Lower lobe of right lung (tissue), 2 donors: ENCODE measurements around the gene CDH8. TPM values are rescaled to one million over a fixed set of nuclear protein-coding genes. Genes with fewer than 3 reads are reported as not detected.
"Not testable (repeated sequence)": the region's sequence is repeated elsewhere in the genome, so short reads cannot be mapped to it uniquely, and the experiment has no call there.

Experiments used
- ATAC-seq, 2 donors: fragments of 200-7000 bp; cut with Tn5 transposase; one replicate each; pipeline ENCODE4 v1.9.1; 2020 to 2022; ENCODE audit warnings: mild to moderate bottlenecking in 2 of 2, moderate library complexity in 2 of 2
- DNase-seq: peaks from one replicate; pipeline ENCODE4 v3.0.0-alpha.2; 2020
- H3K27ac ChIP-seq: fragments of 200-600 bp; one replicate; pipeline ENCODE4 v1.8.0; 2022
- H3K27me3 ChIP-seq: fragments of 200-600 bp; one replicate; pipeline ENCODE4 v1.8.0; 2022; ENCODE audit warnings: low read depth
- H3K36me3 ChIP-seq: fragments of 200-600 bp; one replicate; pipeline ENCODE4 v1.8.0; 2022; ENCODE audit warnings: mild to moderate bottlenecking
- H3K4me1 ChIP-seq: fragments of 200-600 bp; one replicate; pipeline ENCODE4 v1.8.0; 2022
- H3K4me3 ChIP-seq: fragments of 200-600 bp; one replicate; pipeline ENCODE4 v1.8.0; 2022; ENCODE audit warnings: mild to moderate bottlenecking
- H3K9me3 ChIP-seq: fragments of 200-600 bp; one replicate; pipeline ENCODE4 v1.8.0; 2022
- CTCF ChIP-seq: fragments of 200-600 bp; IDR thresholded peaks from one replicate; pipeline ENCODE4 v1.8.0; 2022; ENCODE audit warnings: antibody characterized with exemption, mild to moderate bottlenecking
- intact Hi-C: fragments of 100-400 bp; cut with DNase I; formaldehyde crosslinking; loops from one replicate; pipeline ENCODE4 v1.11.0; 2022
- total RNA-seq: library from RNA; stranded (reverse); fragmentation: NEBNext Ultra II Directional; extraction: Animal tissue kit (Norgen Biotek cat#: 25700); gene quantifications from one replicate; pipeline ENCODE4 v1.2.1, GENCODE V29; 2021
- donor health status: DM: no; HTN: yes; CAD: no; lungs with severe emphysema.

Gene CDH8
- total RNA-seq, 1 donor from 2014 or later, result 0.71 TPM

- Histone ChIP-seq H3K27me3 (no peaks in the 10 kb centered on the region), H3K4me3 (no peak overlapping the region), H3K27ac (no peak overlapping the region), H3K9me3 (no peaks in the 10 kb centered on the region), H3K36me3 (no peaks in the 10 kb centered on the region), H3K4me1 (no peaks in the 10 kb centered on the region)
- no peak for DNase-seq
- no peak for TF ChIP-seq CTCF
- intact Hi-C loops, result no loop called here
- ATAC-seq, result no peak
Measured at GRCh38 chr16:61814726-61815347, 221.4 kb downstream of the CDH8 start.

GRCh38 chr16:61813339-61813738 lies 222.9 kb downstream of the CDH8 start:
- H3K36me3 ChIP-seq, result no peaks in the 10 kb centered on the region
- no peak overlapping the region for H3K27ac ChIP-seq
- ATAC-seq (no peak), DNase-seq (no peak)
- H3K9me3 ChIP-seq, result no peaks in the 10 kb centered on the region
- no peaks in the 10 kb centered on the region for H3K4me1 ChIP-seq
- H3K4me3 ChIP-seq, result no peak overlapping the region
- no peak for TF ChIP-seq CTCF
- H3K27me3 ChIP-seq, result no peaks in the 10 kb centered on the region
- intact Hi-C loops, result no loop called here

GRCh38 chr16:61812251-61812650 lies 224.0 kb downstream of the CDH8 start:
- H3K36me3 ChIP-seq, result no peaks in the 10 kb centered on the region

DNA sequence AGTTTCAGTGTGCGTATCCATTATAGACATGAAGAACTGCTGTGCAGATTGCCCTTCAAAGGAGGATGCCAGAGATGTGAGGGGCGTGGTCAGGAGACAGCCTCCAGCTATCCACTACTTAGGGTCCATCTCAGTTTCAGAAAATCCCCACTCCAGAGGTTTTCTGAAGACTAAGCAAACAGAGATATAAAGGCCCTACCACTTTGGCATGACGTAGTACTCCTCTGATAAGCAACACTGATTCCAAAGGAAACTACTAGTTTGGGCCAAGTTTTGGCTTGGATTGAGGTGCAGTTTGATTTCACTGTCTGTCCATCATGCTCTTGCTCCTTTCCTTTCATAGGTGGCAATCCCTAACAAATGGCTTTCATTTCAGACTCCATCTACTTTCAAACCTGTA lies 228.7 kb downstream of the CDH8 start:
- no peaks in the 10 kb centered on the region for H3K36me3 ChIP-seq
- no peaks in the 10 kb centered on the region for H3K9me3 ChIP-seq
- intact Hi-C loops, result no loop called here
- DNase-seq (no peak), ATAC-seq (no peak)
- H3K4me3 ChIP-seq, result no peak overlapping the region
- TF ChIP-seq CTCF, result no peak
- no peaks in the 10 kb centered on the region for H3K27me3 ChIP-seq
- H3K4me1 ChIP-seq, result no peaks in the 10 kb centered on the region
- no peak overlapping the region for H3K27ac ChIP-seq

More at GRCh38 chr16:61812251-61812650, 224.0 kb downstream of the CDH8 start:
- no peaks in the 10 kb centered on the region for H3K27me3 ChIP-seq
- ATAC-seq (no peak), DNase-seq (no peak)
- no peaks in the 10 kb centered on the region for H3K9me3 ChIP-seq
- TF ChIP-seq CTCF, result no peak
- H3K27ac ChIP-seq, result no peak overlapping the region
- no peak overlapping the region for H3K4me3 ChIP-seq
- intact Hi-C loops, result no loop called here
- no peaks in the 10 kb centered on the region for H3K4me1 ChIP-seq

GRCh38 chr16:61801217-61801616 lies 235.0 kb downstream of the CDH8 start:
- ATAC-seq, H3K27me3 ChIP-seq, H3K4me1 ChIP-seq, DNase-seq, H3K4me3 ChIP-seq, H3K27ac ChIP-seq, H3K36me3 ChIP-seq, intact Hi-C loops, H3K9me3 ChIP-seq: not testable (repeated sequence)

GRCh38 chr16:61798741-61799140 lies 237.5 kb downstream of the CDH8 start:
- Histone ChIP-seq H3K27me3 (no peaks in the 10 kb centered on the region), H3K36me3 (no peaks in the 10 kb centered on the region), H3K27ac (no peak overlapping the region), H3K4me1 (no peaks in the 10 kb centered on the region), H3K4me3 (no peak overlapping the region), H3K9me3 (no peaks in the 10 kb centered on the region)
- ATAC-seq (no peak), DNase-seq (no peak)
- intact Hi-C loops, result no loop called here
- no peak for TF ChIP-seq CTCF
